ENCODE measurements around the gene CHRNG.

Gene CHRNG

DNA sequence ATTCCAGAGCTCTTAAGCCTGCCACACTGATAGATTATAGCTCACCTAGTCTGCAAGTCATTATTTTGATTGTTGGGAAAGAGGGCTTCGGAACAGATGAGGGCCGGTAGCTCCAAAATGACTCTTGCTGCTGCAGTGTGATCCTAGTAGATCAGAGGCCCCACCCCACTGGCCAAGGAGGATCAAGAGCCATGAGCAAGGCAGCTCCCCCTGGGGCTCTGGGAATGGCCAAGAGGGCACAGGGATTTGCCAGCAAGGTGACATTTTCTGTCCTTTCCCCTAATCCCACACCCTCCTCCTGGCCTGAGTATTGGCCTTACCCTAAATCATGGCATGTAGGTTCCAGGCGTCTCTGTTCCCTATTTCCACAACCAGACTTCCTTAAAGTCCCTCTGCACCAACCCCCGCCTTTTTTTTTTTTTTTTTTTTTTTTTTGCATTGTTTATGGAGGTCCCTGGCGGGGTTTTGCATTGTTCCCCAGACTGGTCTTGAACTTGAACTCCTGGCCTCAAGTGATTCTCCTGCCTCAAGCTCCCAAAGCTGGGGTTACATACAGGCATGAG is 47.5 kb downstream of the CHRNG start:
- POLR2A ChIA-PET: interaction anchor here (1.7 kb wide), 1 partner anchor 37 kb away, joined by 4 read pairs; the partner anchor contains the start of genes EIF4E2 and TIGD1
- CTCF ChIA-PET: interaction anchor here (1.3 kb wide), 1 partner anchor 442 kb away, joined by 4 read pairs; no protein-coding TSS in a partner anchor
- H3K9me3 ChIP-seq (ENCODE audit: control insufficient read depth, insufficient read depth, low read depth, low read length): no peaks in the 10 kb centered on the region

DNA sequence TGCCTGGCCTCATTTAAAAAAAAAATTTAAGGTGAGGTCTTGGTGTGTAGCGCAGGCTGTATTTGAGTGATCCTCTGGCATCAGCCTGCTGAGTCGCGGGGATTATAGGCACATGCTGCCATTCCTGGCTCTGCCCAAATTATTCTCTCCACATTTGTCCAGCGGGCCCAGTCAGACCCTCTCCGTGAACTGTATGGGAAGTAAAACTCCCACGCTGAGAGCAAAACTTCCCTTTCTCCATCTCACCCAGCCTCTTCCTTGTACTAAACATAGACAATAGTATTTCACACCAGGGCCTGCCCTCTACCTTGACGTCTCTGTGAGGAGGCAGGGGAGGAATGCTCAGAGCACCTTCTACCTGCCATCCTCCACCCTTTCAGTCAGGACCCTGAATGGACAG is 48.0 kb downstream of the CHRNG start:
- CTCF ChIA-PET: no interaction called here
- no peaks in the 10 kb centered on the region for H3K4me1 ChIP-seq (ENCODE audit: control insufficient read depth, insufficient read depth, low read length)
- POLR2A ChIA-PET: interaction anchor here (1.7 kb wide), 1 partner anchor 37 kb away, joined by 4 read pairs; the partner anchor contains the start of genes EIF4E2 and TIGD1
- no peak for TF ChIP-seq ZNF785 (tag by site-specific recombination; IDR thresholded peaks at IDR 0.05)
- TF ChIP-seq ZNF335 (tag by site-specific recombination; conservative IDR thresholded peaks at IDR 0.05): no peak
- no peak for TF ChIP-seq ZBTB21 (tag by site-specific recombination; IDR thresholded peaks at IDR 0.05)
- TF ChIP-seq, protein P1, sequence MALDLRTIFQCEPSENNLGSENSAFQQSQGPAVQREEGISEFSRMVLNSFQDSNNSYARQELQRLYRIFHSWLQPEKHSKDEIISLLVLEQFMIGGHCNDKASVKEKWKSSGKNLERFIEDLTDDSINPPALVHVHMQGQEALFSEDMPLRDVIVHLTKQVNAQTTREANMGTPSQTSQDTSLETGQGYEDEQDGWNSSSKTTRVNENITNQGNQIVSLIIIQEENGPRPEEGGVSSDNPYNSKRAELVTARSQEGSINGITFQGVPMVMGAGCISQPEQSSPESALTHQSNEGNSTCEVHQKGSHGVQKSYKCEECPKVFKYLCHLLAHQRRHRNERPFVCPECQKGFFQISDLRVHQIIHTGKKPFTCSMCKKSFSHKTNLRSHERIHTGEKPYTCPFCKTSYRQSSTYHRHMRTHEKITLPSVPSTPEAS (tag by site-specific recombination; IDR thresholded peaks at IDR 0.05): no peak
- TF ChIP-seq ZFP41 (tag by site-specific recombination; IDR thresholded peaks at IDR 0.05; ENCODE audit: borderline replicate concordance): no peak
- TF ChIP-seq, protein P2, sequence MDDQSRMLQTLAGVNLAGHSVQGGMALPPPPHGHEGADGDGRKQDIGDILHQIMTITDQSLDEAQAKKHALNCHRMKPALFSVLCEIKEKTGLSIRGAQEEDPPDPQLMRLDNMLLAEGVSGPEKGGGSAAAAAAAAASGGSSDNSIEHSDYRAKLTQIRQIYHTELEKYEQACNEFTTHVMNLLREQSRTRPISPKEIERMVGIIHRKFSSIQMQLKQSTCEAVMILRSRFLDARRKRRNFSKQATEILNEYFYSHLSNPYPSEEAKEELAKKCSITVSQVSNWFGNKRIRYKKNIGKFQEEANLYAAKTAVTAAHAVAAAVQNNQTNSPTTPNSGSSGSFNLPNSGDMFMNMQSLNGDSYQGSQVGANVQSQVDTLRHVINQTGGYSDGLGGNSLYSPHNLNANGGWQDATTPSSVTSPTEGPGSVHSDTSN (CRISPR knock-in tag; IDR thresholded peaks at IDR 0.05): no peak
- no peak for TF ChIP-seq MYNN (tag by site-specific recombination; IDR thresholded peaks at IDR 0.05; ENCODE audit: borderline replicate concordance)
- H3K36me3 ChIP-seq (ENCODE audit: control insufficient read depth in 2 of 2, insufficient read depth in 1 of 2, low read length in 2 of 2): peaks cover 0 to 16% of the 10 kb centered on the region in 2 experiments; a peak in 1 of 3 replicates
- H3K9me3 ChIP-seq (ENCODE audit: control insufficient read depth, insufficient read depth, low read depth, low read length): no peaks in the 10 kb centered on the region
- H3K4me3 ChIP-seq (ENCODE audit: low read depth, low read length): no peak overlapping the region
- H3K27ac ChIP-seq (ENCODE audit: extremely low read depth, low read depth, low read length): no peak overlapping the region

More for the DNA sequence above, 47.5 kb downstream of the CHRNG start:
- Histone ChIP-seq H3K4me3 (ENCODE audit: low read depth, low read length) (no peak overlapping the region), H3K4me1 (ENCODE audit: control insufficient read depth, insufficient read depth, low read length) (no peaks in the 10 kb centered on the region), H3K36me3 (ENCODE audit: control insufficient read depth in 2 of 2, insufficient read depth in 1 of 2, low read length in 2 of 2) (peaks cover 0 to 21% of the 10 kb centered on the region in 2 experiments; a peak in 1 of 3 replicates), H3K27ac (ENCODE audit: extremely low read depth, low read depth, low read length) (no peak overlapping the region)
- TF ChIP-seq, protein P3, sequence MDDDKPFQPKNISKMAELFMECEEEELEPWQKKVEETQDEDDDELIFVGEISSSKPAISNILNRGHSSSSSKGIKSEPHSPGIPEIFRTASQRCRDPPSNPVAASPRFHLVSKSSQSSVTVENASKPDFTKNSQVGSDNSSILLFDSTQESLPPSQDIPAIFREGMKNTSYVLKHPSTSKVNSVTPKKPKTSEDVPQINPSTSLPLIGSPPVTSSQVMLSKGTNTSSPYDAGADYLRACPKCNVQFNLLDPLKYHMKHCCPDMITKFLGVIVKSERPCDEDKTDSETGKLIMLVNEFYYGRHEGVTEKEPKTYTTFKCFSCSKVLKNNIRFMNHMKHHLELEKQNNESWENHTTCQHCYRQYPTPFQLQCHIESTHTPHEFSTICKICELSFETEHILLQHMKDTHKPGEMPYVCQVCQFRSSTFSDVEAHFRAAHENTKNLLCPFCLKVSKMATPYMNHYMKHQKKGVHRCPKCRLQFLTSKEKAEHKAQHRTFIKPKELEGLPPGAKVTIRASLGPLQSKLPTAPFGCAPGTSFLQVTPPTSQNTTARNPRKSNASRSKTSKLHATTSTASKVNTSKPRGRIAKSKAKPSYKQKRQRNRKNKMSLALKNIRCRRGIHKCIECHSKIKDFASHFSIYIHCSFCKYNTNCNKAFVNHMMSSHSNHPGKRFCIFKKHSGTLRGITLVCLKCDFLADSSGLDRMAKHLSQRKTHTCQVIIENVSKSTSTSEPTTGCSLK (tag by site-specific recombination; IDR thresholded peaks at IDR 0.05): no peak
- TF ChIP-seq ZNF830 (tag by site-specific recombination; IDR thresholded peaks at IDR 0.05; ENCODE audit: low read depth): no peak
- TF ChIP-seq ZNF404 (tag by site-specific recombination; IDR thresholded peaks at IDR 0.05): no peak
- no peak for TF ChIP-seq ZNF211 (tag by site-specific recombination; IDR thresholded peaks at IDR 0.05; ENCODE audit: low read depth)
- TF ChIP-seq ZNF157 (tag by site-specific recombination; IDR thresholded peaks at IDR 0.05): no peak
- no peak for TF ChIP-seq ZNF169 (tag by site-specific recombination; IDR thresholded peaks at IDR 0.05)
- TF ChIP-seq ZBTB48 (tag by site-specific recombination; IDR thresholded peaks at IDR 0.05): no peak
- TF ChIP-seq, protein P4, sequence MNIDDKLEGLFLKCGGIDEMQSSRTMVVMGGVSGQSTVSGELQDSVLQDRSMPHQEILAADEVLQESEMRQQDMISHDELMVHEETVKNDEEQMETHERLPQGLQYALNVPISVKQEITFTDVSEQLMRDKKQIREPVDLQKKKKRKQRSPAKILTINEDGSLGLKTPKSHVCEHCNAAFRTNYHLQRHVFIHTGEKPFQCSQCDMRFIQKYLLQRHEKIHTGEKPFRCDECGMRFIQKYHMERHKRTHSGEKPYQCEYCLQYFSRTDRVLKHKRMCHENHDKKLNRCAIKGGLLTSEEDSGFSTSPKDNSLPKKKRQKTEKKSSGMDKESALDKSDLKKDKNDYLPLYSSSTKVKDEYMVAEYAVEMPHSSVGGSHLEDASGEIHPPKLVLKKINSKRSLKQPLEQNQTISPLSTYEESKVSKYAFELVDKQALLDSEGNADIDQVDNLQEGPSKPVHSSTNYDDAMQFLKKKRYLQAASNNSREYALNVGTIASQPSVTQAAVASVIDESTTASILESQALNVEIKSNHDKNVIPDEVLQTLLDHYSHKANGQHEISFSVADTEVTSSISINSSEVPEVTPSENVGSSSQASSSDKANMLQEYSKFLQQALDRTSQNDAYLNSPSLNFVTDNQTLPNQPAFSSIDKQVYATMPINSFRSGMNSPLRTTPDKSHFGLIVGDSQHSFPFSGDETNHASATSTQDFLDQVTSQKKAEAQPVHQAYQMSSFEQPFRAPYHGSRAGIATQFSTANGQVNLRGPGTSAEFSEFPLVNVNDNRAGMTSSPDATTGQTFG (tag by site-specific recombination; IDR thresholded peaks at IDR 0.05; ENCODE audit: borderline replicate concordance): no peak
